Motor neuron (in vitro differentiated cells): ENCODE data around the gene RNF144B. TPM values are rescaled to one million over a fixed set of nuclear protein-coding genes. Genes with fewer than 3 reads are reported as not detected.

Source experiments
- ATAC-seq, 8 experiments: fragments of 200-7000 bp; cut with Tn5 transposase; replicated peaks in 6 of 8; 2 replicates each; pipeline ENCODE4 v1.8.0; 2021; ENCODE audit warnings: mild to moderate bottlenecking in 8 of 8, moderate library complexity in 8 of 8
- H3K27ac ChIP-seq, 2 donors: fragments of 250-450 bp; sonication (Bioruptor Pico); 2 replicates each; pipeline ENCODE4 v1.9.0; 2021; ENCODE audit warnings: antibody characterized with exemption in 2 of 2, mild to moderate bottlenecking in 2 of 2, moderate library complexity in 1 of 2
- H3K4me1 ChIP-seq, 2 donors: fragments of 250-450 bp; sonication (Bioruptor Pico); replicated peaks in 1 of 2; 2 replicates each; pipeline ENCODE4 v1.6.1; 2021; ENCODE audit warnings: antibody characterized with exemption in 2 of 2, mild to moderate bottlenecking in 2 of 2, moderate library complexity in 1 of 2
- H3K4me3 ChIP-seq, 5 donors: fragments of 250-450 bp; sonication (Bioruptor Pico); 2 replicates each; pipeline ENCODE4 v1.9.0; 2021; ENCODE audit warnings: antibody characterized with exemption in 5 of 5, mild to moderate bottlenecking in 5 of 5, moderate library complexity in 4 of 5
- WGBS, 10 experiments: fragments of 450-650 bp; shearing (Covaris generic); methylation state at CpG; one replicate each; pipeline ENCODE4 v1.0.0; 2022; 5-methylcytosine and 5-hydroxymethylcytosine counted together
- in situ Hi-C, 9 experiments: fragments of 400-800 bp; cut with MboI; loops; one replicate each; pipeline ENCODE4 v1.15.0; 2021; ENCODE audit warnings: low sequenced_read_pairs in 9 of 9, low pct_unique_long_range_greater_than_20kb in 2 of 9; ENCODE audit not compliant: unreplicated experiment in 9 of 9
- total RNA-seq, 8 experiments: library from RNA; unstranded; fragments of 300-600 nt; gene quantifications; 2 replicates each; pipeline versions ENCODE4 v1.2.3 to v1.2.4, GENCODE V29; 2022

RNF144B gene
- total RNA-seq, 8 experiments from 2014 or later, result 0.11 to 6.2 (median 0.51) TPM

GRCh38 chr6:18415671-18416340 is 28.7 kb downstream of the RNF144B start:
- peak in 3 of 8 experiments; percentile 29 to 74 (median 36) for ATAC-seq
- no peaks in the 10 kb centered on the region for H3K4me1 ChIP-seq
- H3K27ac ChIP-seq, result no peak overlapping the region
- in situ Hi-C loops, result no loop called here
- 17 to 100% (median 72%) methylated on average over 1 to 3 of the region's 4 CpGs for WGBS, 10 experiments
- no peak overlapping the region for H3K4me3 ChIP-seq

- Histone ChIP-seq H3K27ac (no peak overlapping the region), H3K4me3 (no peak overlapping the region), H3K4me1 (no peaks in the 10 kb centered on the region)
- in situ Hi-C loops, result no loop called here
- WGBS, 10 experiments, result 0 to 91% (median 57%) methylated on average over 1 to 2 of the region's 2 CpGs; no CpG with 5 or more reads in 3 of the 10 experiments
- ATAC-seq, result no peak
Observed at GRCh38 chr6:18416341-18416679, 29.2 kb downstream of the RNF144B start.

GRCh38 chr6:18420328-18420727 is 33.2 kb downstream of the RNF144B start:
- in situ Hi-C loops, result no loop called here
- peak in 2 of 8 experiments; percentile 42 to 79 for ATAC-seq
- Histone ChIP-seq H3K4me1 (no peaks in the 10 kb centered on the region), H3K4me3 (no peak overlapping the region), H3K27ac (no peak overlapping the region)
- WGBS, 10 experiments, result 17 to 95% (median 66%) methylated on average over 1 to 3 of the region's 3 CpGs; no CpG with 5 or more reads in 2 of the 10 experiments

GRCh38 chr6:18422136-18422535 is 35.0 kb downstream of the RNF144B start:
- Histone ChIP-seq H3K4me1 (no peaks in the 10 kb centered on the region), H3K27ac (no peak overlapping the region), H3K4me3 (no peak overlapping the region)
- no peak for ATAC-seq
- in situ Hi-C loops, result no loop called here

GRCh38 chr6:18423426-18423825 is 36.3 kb downstream of the RNF144B start:
- Histone ChIP-seq H3K4me3 (no peak overlapping the region), H3K4me1 (no peaks in the 10 kb centered on the region), H3K27ac (no peak overlapping the region)
- in situ Hi-C loops, result no loop called here
- no peak for ATAC-seq
- WGBS, 10 experiments, result 20 to 92% (median 71%) methylated on average over 2 to 3 of the region's 3 CpGs; no CpG with 5 or more reads in 2 of the 10 experiments

- Histone ChIP-seq H3K4me3 (no peak overlapping the region), H3K27ac (no peak overlapping the region), H3K4me1 (no peaks in the 10 kb centered on the region)
- ATAC-seq, result peak in 1 of 8 experiments; percentile 88
- in situ Hi-C loops, result no loop called here
- WGBS, 10 experiments, result 0 to 71% (median 29%) methylated on average over 1 to 2 of the region's 2 CpGs; no CpG with 5 or more reads in 1 of the 10 experiments
Observed at GRCh38 chr6:18424201-18424600, 37.1 kb downstream of the RNF144B start.

GRCh38 chr6:18425218-18425617 is 38.1 kb downstream of the RNF144B start:
- WGBS, 10 experiments, result 38 to 100% (median 96%) methylated on average over 1 to 2 of the region's 2 CpGs; no CpG with 5 or more reads in 2 of the 10 experiments
- Histone ChIP-seq H3K4me3 (no peak overlapping the region), H3K4me1 (no peaks in the 10 kb centered on the region), H3K27ac (no peak overlapping the region)
- no peak for ATAC-seq
- in situ Hi-C loops, result no loop called here

GRCh38 chr6:18427296-18427695 is 40.1 kb downstream of the RNF144B start:
- WGBS, 10 experiments, result 0 to 80% (median 48%) methylated on average over 1 to 2 of the region's 2 CpGs; no CpG with 5 or more reads in 3 of the 10 experiments
- in situ Hi-C loops, result no loop called here
- ATAC-seq, result no peak
- Histone ChIP-seq H3K27ac (no peak overlapping the region), H3K4me1 (no peaks in the 10 kb centered on the region), H3K4me3 (no peak overlapping the region)

GRCh38 chr6:18429655-18430297 is 42.6 kb downstream of the RNF144B start:
- Histone ChIP-seq H3K4me3 (no peak overlapping the region), H3K27ac (no peak overlapping the region), H3K4me1 (no peaks in the 10 kb centered on the region)
- in situ Hi-C loops, result no loop called here
- ATAC-seq, result peak in 3 of 8 experiments; percentile 61 to 78 (median 77)
- WGBS, 10 experiments, result 8 to 100% (median 62%) methylated on average over 1 to 4 of the region's 4 CpGs

GRCh38 chr6:18431581-18431980 is 44.4 kb downstream of the RNF144B start:
- Histone ChIP-seq H3K27ac (no peak overlapping the region), H3K4me3 (no peak overlapping the region), H3K4me1 (no peaks in the 10 kb centered on the region)
- in situ Hi-C loops, result no loop called here
- WGBS, 10 experiments, result 58 to 100% (median 84%) methylated on average over 1 to 2 of the region's 2 CpGs; no CpG with 5 or more reads in 1 of the 10 experiments
- ATAC-seq, result no peak

GRCh38 chr6:18432180-18432579 is 45.0 kb downstream of the RNF144B start:
- in situ Hi-C loops, result no loop called here
- no peaks in the 10 kb centered on the region for H3K4me1 ChIP-seq
- H3K27ac ChIP-seq, result no peak overlapping the region
- WGBS, 10 experiments, result 0 to 100% (median 67%) methylated on average over 1 to 3 of the region's 3 CpGs; no CpG with 5 or more reads in 3 of the 10 experiments
- peak in 1 of 8 experiments; percentile 14 for ATAC-seq
- no peak overlapping the region for H3K4me3 ChIP-seq

GRCh38 chr6:18432619-18433018 is 45.5 kb downstream of the RNF144B start:
- Histone ChIP-seq H3K4me3 (no peak overlapping the region), H3K27ac (no peak overlapping the region), H3K4me1 (no peaks in the 10 kb centered on the region)
- ATAC-seq, result no peak
- in situ Hi-C loops, result no loop called here
- WGBS, 10 experiments, result 56 to 89% (median 74%) methylated on average over 1 to 3 of the region's 3 CpGs; no CpG with 5 or more reads in 2 of the 10 experiments

- H3K4me3 ChIP-seq, result no peak overlapping the region
- no peak overlapping the region for H3K27ac ChIP-seq
- ATAC-seq, result no peak
- 58 to 100% (median 83%) methylated on average over 1 to 2 of the region's 2 CpGs; no CpG with 5 or more reads in 3 of the 10 experiments for WGBS, 10 experiments
- no peaks in the 10 kb centered on the region for H3K4me1 ChIP-seq
- in situ Hi-C loops, result no loop called here
Observed at GRCh38 chr6:18433059-18433458, 45.9 kb downstream of the RNF144B start.

GRCh38 chr6:18436341-18436740 is 49.2 kb downstream of the RNF144B start:
- ATAC-seq, result no peak
- H3K4me1 ChIP-seq, result no peaks in the 10 kb centered on the region
- 40 to 100% (median 92%) methylated on average over 1 to 3 of the region's 3 CpGs for WGBS, 10 experiments
- in situ Hi-C loops, result no loop called here
- no peak overlapping the region for H3K4me3 ChIP-seq
- H3K27ac ChIP-seq, result no peak overlapping the region
